GM03348 (cell line): Measurements from ENCODE around the gene RNF5.
"Not testable (repeated sequence)": the region's sequence is repeated elsewhere in the genome, so short reads cannot be mapped to it uniquely, and the experiment has no call there.

ENCODE experiments used
- DNase-seq: peaks from one replicate; pipeline ENCODE4 v3.0.0; 2012; ENCODE audit warnings: low spot score

Gene RNF5, protein sequence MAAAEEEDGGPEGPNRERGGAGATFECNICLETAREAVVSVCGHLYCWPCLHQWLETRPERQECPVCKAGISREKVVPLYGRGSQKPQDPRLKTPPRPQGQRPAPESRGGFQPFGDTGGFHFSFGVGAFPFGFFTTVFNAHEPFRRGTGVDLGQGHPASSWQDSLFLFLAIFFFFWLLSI

DNA sequence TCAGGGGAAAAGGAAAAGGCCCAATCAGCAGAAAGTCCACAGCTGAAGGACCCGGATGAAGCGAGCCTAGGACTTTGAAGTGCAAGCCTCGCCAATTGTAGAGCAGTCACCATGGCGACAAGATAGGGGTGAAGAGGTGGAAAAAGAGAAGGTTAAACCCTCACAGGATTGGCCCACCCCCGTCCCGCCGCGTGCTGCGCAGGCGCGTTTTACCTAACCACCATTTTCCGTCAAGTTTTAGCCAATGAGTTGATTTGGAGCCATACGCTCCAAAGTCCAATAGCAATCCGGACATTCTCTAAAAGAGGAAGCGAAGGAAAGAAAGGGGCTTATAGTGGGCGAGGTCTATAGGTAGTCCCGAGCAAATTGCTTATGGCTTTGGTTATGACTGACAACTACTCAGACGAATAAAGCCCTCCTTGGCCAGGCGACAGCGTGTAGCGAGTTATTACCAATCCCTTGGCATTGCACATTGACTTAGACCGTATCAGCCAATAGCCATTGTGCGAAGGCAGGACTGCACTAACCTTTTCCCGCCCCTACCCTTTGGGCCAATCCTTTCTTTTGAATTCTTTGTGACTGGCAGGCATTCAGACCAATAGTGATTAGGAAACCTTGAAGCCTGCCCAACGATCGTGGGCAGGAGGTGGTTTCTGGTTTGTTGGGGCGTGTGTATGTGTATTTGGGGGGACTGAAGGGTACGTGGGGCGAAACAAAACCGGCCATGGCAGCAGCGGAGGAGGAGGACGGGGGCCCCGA lies at the start of gene RNF5:
RNF5 (plus strand) TSS at position 618 of the 759 bp plus-strand sequence; CDS start at position 725, 107 bp downstream.
- peak; percentile 95 for DNase-seq

DNA sequence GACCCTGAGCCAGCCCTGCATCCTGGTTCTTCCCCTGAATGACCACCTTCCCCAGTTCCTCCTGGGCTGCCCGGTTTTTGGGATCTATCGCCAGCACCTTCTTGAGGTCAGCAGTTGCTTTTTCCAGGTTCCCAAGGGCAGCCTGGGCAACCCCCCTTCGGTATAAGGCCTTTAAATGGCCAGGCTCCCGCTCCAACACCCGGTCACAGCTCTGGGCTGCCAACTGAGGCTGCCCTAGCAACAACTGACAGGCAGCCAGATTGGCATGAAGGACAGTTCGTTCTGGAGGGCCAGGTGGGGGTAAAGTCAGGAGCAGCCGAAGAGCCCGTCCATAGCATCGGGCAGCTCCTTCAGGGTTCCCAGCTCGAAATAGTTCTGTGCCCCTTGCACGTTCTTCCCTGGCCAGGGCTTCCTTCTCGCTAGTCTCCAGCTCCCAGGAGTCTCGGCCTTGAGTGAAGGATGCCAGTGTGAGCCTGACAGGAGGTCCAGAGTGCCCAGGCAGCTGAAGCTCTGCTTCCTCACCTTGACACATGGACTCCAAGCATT lies 49.4 kb upstream of the RNF5 start:
- DNase-seq, result no peak

DNA sequence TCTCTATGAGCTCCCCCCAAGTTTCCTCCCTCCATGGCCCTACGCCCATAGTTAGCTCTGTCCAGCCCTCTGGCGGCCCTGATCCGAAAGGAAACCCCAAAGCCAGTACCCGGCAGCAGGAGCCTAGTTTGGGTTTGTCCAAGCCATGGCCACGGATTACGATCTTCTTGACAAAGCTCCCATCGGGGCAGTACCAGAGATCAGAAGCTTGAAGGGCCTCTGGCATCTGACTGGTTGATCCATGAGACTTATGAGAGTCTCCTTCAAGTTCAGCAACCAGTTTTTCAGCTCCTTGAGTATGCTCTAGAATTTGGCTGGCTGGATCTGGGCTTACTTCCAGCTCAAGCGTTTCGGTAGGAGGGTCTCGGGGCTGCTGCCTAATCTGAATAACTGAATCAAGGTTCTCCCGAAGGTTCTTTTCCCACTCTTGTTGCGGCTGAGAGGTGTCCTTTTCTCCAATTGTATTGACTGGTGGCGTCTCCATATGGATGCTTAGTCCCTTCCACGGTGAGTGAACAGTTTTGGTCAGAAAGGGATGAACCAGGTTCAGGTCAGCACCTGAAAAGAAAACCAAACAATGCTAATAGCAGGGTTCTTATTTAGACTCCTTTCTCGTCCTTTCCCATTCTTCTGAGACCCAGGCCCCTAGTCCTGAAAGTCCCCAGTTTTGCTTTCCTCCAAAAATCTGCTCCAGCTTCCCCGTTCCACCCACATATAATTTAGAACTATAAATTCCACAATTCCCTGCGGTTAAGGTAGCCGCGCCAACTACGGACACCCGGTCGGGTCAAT lies 48.7 kb upstream of the RNF5 start:
- DNase-seq, result no peak

DNA sequence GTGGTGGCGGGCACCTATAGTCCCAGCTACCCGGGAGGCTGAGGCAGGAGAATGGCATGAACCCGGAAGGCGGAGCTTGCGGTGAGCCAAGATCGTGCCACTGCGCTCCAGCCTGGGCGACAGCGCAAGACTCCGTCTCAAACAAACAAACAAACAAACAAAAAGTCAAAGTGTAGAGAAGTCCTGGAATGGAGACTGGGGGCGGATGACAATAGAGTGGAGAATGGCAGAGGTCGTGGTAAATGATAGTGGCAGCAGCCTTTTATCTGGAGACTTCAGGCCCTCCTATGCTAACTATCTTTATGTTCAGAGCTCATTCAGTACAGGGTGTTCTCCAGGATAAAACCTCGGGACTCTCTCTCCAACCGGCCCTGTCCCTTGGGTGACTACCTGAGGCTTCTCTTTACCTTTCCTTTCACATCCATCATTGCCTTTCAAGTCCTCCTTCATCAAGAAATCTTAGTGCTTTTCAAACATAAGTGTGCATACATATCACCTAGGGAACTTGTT lies 46.7 kb upstream of the RNF5 start:
- DNase-seq, result no peak

DNA sequence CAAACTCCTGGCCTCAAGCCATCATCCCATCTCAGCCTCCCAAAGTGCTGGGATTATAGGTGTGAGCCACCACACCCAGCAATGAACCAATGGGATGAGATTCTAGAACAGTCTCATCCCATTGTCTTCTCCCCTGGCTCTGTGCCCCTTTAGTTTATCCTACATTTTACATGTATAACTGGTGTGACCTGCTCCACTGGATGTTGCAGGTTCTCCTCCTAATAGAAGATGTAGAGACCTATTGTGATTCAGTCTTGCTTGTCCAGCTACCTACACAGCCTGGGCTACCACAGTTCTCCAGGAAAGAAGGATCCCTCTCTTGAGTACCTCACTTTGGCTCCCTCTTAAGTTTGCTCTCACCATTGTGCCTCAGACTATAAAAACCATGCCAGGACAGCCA lies 46.1 kb upstream of the RNF5 start:
- DNase-seq, result no peak

DNA sequence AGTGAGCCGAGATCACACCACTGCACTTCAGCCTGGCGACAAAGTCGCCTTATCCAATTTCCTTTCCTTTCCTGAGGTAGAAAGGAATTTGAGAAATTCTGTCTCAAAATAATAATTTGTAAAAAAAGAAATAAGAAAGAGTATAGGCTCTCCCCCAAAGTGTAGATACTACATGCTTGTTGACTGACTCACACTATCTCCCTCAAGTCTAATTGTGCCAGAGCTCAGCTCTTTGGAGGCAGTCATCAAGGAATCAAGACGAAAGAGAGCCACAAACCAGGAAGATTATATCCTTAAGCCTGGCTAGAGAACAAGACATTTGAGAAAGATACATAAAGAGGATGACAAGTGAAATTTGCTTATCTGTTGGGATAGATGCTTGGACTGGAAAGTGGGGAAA lies 44.4 kb upstream of the RNF5 start:
- peak; percentile 53 for DNase-seq

DNA sequence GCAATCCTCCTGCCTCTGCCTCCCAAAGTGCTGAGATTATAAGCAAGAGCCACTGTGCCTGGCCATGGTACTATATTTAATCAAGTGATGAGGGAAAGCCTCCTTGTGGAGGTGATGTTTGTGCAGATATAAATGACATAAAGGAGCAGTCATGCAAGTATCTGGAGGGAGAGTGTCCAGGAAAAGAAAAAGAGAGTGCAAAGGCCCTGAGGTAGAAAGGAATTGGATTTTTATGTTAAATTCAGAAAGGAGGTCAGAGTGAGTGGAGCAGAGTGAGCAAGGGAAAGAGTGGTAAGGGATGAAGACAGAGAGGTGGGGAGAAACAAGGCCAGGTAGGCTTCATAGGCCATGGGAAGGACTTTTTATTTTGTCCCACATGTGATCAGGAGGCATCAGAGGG lies 40.8 kb upstream of the RNF5 start:
- DNase-seq, result no peak

DNA sequence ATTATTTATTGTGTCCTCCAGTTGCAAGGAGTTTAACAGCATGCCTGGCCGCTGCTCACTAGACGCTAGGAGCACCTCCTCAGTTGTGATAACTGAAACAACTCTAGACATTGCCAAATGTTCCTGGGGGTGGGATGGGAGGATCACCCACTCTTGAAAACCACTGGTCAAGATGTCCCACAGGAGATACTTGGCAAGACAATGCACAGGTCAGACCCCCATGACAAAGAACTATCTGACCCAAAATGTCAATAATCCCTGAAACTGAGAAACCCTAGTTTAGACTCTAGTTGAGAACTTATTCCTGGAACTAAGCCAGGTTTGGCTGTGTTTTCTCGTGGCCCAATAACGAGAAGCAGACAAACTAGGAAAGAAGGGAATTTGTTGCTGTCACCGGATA lies 38.6 kb upstream of the RNF5 start:
- DNase-seq, result no peak

DNA sequence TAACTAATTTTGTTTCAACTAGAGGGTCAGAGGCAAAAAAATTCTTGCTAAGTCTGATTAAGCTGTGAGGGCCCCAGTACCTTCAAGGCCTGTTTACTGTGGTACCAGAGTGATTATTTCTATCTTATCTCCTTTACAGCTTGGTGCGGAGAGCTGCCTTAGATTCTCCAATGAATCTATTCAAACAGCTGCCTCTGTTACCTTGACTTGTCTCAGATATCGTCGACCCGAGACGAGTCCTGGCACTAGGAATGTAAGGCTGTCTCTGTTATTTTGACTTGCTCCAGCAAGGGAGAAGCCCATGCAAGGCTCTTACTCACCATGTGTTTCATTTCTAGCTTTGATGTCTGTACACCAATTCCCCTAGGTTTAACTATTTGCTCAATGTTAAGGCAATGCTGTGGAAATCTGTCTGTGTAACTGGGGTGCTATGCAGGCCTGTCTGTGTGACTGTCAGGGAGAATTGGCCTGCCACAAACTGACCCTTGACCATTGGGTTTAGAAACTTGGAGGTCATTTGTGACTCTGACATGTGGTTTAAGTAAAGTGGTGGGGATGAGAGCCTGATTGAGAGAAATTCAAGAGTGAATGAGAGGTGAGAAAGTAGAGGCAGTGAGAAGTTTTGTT lies 37.7 kb upstream of the RNF5 start:
- no peak for DNase-seq

DNA sequence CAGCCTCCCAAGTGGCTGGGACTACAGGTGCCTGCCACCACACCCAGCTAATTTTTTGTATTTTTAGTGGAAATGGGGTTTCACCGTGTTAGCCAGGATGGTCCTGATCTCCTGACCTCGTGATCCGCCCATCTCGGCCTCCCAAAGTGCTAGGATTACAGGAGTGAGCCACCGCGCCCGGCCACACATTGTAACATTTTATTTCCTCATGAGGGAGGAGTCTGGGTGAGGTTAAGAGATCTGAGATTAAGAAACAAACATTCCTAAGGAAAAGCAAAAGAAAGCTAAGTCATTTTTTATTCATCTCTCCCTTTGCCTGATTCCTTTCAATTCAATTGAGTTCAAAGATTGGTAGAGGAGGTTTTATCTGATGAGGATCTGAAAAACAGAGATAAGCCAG lies 34.0 kb upstream of the RNF5 start:
- DNase-seq, result not testable (repeated sequence)

DNA sequence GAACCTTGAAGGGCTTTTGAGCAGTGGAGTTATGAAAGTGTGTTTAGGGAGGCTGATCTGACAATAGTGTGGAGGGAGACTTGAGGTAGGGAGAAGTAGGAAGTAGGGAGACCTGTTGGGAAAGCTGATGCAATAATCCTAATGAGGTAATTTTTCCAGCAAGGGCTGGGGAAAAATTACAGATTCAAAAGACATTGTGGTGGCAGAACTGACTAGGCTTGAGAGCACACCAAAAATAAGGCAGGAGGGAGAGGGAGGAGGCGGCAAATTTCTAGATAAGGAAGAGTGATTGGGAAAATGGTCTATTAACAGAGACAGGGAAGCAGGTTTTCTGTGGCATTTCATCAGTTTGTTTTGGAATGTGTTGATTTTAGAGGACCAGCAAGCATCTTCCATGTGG lies 31.9 kb upstream of the RNF5 start:
- DNase-seq, result no peak

DNA sequence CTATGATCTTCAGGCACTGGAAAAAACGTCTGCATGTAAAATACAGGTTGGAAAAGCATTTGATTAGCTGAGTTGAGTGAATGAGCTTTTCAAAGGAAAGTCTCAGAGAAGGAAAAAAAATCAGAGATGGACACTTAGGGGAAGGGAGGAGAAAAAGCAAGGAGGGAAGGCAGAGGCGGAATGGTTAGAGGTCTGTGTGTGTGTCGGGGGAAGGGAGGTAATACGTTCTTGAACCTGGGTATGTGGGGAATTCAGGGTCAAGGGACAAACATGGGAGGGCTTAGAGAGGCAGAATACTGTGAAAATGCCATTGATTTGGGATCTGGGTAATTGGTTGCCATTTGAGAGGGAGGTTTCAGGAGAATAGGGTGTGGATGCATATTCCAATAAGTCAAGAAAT lies 31.5 kb upstream of the RNF5 start:
- DNase-seq, result no peak

DNA sequence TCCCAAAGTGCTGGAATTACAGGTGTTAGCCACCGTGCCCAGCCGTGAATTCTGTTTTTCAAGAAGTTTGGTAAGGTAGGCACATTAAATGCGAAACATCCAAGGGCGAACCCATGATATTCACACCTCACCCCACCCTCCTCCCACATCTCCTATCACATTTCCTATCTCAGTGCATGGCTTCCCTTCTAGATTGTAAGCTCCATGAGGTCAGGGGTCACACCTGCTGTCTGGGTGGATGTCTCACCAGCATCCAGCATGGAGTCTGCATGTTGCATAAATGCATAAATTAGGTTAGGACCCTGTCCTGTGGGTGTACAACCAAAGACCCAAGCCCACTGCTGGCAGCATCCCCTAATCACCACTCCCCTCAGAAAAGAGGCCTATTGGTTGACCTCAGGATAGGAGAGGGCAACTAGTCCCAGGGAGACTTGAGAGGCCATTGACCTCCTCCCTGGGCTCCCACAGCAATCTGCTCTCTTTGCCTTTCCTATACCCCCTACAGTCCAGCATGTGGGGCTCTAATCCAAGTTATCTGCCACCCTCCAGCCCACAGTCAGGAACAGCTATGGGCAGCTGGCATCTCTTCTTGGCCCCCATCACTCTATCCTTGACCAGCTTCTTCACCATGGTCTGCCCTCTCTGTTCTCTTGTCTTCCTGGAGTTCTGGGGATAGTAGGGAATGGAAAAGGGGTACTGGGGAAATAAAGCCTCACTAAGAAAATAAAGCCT lies 30.6 kb upstream of the RNF5 start:
- no peak for DNase-seq

DNA sequence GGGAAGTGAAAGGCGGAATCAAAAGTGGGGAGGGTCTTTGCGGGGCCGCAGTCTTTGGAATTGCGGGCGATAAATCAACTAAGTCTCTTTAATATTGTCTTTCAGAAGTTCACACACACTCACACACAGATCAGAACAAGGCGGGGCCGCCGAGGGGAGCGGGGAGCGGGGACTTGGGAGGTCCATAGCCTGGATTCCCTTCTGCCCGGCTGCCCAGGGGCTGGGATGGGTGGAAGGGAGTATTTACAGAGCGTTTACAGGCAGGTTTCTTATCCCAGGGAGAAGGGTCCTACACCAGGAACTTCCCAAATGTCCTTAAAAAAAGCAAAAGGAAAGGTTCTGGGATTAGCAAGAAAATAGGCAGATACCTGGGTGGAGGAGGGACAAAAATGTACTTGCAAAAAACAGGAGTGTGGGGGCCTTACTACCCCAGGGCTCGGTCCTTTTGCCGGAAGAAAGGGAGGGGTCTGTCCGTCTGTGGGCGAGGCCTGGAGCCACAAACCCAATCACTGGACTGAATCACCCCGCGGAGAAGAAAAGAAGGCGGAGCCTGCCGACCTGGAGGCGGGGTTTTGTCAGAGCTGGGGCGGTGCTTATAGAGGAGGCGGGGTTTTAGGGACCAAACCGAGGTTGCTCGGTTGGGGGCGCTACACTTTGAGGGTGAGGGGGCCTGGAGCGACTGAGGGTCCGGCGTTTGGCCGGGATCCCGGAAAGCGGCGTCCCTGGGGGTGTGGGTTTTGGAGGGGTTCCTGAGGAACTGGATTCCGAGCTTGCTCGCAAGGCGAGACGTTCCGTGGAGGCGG lies 29.7 kb upstream of the RNF5 start:
- DNase-seq, result no peak

DNA sequence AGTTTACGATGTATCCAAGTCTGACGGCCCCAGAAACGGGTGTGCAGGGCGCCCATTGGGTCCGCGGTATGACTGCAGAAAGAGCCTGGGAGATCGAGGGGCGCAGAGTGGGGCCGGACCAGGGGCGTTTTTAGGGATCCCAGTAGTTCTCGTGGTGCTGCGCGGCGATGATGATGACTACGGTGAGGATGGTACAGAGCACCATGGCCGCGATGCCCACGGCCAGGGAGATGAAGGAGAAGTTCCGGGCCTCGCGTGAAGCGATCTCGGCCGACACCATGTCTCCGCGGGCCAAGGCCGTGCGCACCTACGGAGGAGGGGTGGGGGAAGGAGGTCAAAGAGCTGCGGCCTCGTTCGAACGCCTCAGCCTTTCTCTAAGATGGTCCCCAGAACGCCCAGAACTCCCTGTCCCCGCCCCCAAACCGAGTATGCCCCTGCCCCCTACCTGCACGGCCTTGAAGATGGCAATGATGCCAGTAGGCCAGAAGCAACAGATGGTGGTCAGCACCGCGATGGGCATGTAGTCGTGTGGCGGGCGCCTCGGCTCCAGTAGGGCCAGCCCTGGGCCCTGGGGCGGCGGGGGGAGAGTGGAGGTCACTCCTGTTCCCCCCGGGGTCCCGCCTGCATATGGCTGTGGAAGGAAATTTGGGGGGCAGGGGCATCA lies 29.0 kb upstream of the RNF5 start:
- DNase-seq, result no peak

DNA sequence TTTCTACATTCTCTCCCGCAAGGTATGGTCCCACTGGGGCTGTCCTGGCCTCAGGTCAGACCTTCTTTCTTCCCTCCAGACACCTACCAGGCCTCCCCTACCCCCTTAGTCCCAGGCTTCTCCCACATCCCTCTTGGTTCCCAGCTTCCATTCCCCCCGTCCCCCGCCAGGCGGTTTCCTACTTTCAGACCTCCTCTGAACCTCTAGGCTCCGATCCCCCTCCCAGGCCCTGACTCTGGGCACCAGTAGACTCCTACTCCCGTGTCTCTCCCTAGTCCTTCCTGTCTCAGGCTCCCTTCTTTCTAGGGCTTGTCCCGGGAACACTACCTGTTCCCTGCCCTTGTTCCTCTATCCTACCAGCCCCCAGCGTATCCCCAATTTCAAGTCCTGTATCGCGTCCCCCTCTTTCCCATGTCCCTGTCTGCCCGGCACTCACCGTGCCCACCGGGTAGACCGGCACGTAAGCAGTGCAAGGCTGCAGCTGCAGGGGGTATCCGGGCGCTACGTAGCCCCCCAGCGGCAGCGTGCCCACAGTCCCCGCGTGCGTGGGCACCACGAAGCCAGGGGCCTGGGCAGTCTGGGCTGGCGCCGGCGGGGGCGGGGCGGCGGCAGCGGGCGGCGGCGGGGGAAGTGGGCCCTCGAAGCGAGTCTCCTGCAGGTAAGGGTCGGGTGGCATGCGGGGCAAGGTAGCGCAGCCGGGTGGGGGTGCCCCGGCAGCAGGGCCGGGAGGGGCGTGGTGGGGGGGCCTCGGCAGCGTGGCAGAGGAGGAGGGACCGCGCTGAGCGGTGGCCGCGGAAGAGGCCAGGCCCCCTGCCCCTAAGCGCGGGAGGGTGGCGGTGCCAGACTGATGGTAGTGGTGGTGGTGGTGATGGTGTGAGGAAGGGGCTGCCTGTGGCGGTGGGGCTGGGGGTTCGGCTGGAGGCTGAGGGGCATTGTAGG lies 28.0 kb upstream of the RNF5 start:
- no peak for DNase-seq

DNA sequence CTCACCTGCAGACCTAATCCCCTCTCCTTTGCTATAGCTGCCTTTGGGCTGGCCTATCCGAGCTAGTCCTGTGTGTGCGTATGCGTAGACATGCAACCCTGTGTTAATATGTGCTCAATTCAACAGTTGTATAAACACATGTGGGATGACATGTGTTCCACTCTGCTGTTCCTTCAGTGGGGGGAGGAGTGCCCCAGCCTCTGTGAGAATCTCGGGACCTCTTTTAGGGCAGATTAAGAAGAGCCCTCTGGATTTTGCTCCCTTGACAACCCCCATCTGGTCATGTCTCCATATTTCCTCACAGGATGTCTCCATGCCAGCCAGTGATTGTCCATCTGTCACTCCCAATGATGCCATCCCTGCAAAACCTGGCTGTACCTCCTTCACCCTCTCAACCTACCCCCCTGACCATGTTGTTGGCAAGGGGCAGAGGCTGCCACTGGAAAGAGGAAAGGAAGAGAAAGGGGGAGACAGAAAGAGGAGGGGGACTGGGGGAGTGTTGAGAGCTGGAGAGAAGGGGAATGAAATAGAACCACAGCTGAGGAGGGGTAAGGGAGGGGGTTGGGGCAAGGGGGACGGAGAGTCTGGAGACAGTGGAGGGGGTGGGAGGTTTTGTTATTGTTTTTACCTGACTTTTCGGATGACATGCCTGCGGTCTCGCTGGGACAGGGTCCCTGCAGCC lies 26.9 kb upstream of the RNF5 start:
- DNase-seq, result no peak
